Neural cell (in vitro differentiated cells): ENCODE data around the gene PCSK9.
"Not testable (repeated sequence)": the region's sequence is repeated elsewhere in the genome, so short reads cannot be mapped to it uniquely, and the experiment has no call there.

ENCODE experiments used
- EZH2 ChIP-seq: fragments of 200-600, 300-800 bp; shearing (Covaris generic), sonication (generic); IDR thresholded peaks from 2 replicates; pipeline ENCODE4 v1.6.1; 2014; ENCODE audit warnings: antibody characterized with exemption, low read length, borderline replicate concordance, mild to moderate bottlenecking; ENCODE audit not compliant: insufficient read depth, poor library complexity, severe bottlenecking
- POLR2AphosphoS5 ChIP-seq: IDR thresholded peaks from 2 replicates; pipeline ENCODE4 v1.6.1; 2012
- TAF1 ChIP-seq: IDR thresholded peaks from 2 replicates; pipeline ENCODE4 v1.6.1; 2012; ENCODE audit warnings: low read depth
- TF ChIP-seq, protein P1 (sequence below): fragments of 450-650 bp; IDR thresholded peaks from 2 replicates; pipeline ENCODE4 v1.5.1; 2014; ENCODE audit warnings: antibody characterized with exemption, mild to moderate bottlenecking, moderate library complexity; ENCODE audit not compliant: poor library complexity, severe bottlenecking

DNA sequence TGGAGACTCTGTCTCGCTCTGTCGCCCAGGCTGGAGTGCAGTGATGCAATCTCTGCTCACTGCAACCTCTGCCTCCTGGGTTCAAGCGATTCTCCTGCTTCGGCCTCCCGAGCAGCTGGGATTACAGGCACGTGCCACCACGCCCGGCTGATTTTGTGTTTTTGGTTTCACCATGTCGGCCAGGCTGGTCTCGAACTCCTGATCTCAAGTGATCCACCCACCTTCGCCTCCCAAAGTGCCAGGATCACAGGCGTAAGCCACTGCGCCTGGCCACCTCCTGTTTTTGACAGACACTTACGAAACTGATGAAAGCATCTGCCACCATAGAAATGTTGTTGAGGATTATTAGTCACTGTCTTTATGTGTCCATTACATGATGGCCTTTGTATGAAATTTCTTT lies 69.7 kb downstream of the PCSK9 start:
- TF ChIP-seq, protein P1, sequence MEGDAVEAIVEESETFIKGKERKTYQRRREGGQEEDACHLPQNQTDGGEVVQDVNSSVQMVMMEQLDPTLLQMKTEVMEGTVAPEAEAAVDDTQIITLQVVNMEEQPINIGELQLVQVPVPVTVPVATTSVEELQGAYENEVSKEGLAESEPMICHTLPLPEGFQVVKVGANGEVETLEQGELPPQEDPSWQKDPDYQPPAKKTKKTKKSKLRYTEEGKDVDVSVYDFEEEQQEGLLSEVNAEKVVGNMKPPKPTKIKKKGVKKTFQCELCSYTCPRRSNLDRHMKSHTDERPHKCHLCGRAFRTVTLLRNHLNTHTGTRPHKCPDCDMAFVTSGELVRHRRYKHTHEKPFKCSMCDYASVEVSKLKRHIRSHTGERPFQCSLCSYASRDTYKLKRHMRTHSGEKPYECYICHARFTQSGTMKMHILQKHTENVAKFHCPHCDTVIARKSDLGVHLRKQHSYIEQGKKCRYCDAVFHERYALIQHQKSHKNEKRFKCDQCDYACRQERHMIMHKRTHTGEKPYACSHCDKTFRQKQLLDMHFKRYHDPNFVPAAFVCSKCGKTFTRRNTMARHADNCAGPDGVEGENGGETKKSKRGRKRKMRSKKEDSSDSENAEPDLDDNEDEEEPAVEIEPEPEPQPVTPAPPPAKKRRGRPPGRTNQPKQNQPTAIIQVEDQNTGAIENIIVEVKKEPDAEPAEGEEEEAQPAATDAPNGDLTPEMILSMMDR, result not testable (repeated sequence)
- not testable (repeated sequence) for TF ChIP-seq TAF1, POLR2AphosphoS5, EZH2
